NAMALWA (cell line): ENCODE measurements around the gene RHOB.

Experiments used
- DNase-seq: peaks from one replicate; pipeline ENCODE4 v3.0.0-alpha.2; 2015; ENCODE audit warnings: low spot score

RHOB gene

GRCh38 chr2:20438334-20439192 lies 8.3 kb upstream of the RHOB start:
- DNase-seq: no peak

GRCh38 chr2:20439193-20439475 lies 7.7 kb upstream of the RHOB start:
- no peak for DNase-seq

GRCh38 chr2:20439503-20439902 lies 7.4 kb upstream of the RHOB start:
- DNase-seq: peak; percentile 34

GRCh38 chr2:20440001-20440560 lies 6.8 kb upstream of the RHOB start:
- DNase-seq: no peak

GRCh38 chr2:20443276-20443920 lies 3.5 kb upstream of the RHOB start:
- peak; percentile 60 for DNase-seq

GRCh38 chr2:20444101-20444992 lies 2.5 kb upstream of the RHOB start:
- DNase-seq: no peak

- no peak for DNase-seq
Observed at GRCh38 chr2:20444993-20445910, 1.6 kb upstream of the RHOB start.

GRCh38 chr2:20446255-20446916 lies 488 bp upstream of the RHOB start:
- no peak for DNase-seq

- DNase-seq: no peak
Observed at GRCh38 chr2:20447437-20448245, 767 bp downstream of the RHOB start.

GRCh38 chr2:20448246-20448976 lies 1.5 kb downstream of the RHOB start:
- DNase-seq: no peak

GRCh38 chr2:20448977-20449306 lies 2.1 kb downstream of the RHOB start:
- DNase-seq: no peak

GRCh38 chr2:20449501-20450200 lies 2.8 kb downstream of the RHOB start:
- DNase-seq: no peak

- DNase-seq: no peak
Observed at GRCh38 chr2:20450201-20450999, 3.5 kb downstream of the RHOB start.

- no peak for DNase-seq
Observed at GRCh38 chr2:20451000-20451290, 4.1 kb downstream of the RHOB start.

- DNase-seq: no peak
Observed at GRCh38 chr2:20451341-20451740, 4.5 kb downstream of the RHOB start.

GRCh38 chr2:20451761-20452499 lies 5.1 kb downstream of the RHOB start:
- no peak for DNase-seq

- no peak for DNase-seq
Observed at GRCh38 chr2:20452551-20452950, 5.7 kb downstream of the RHOB start.
